Measurements from ENCODE around the gene SNRNP40. TPM values are rescaled to one million over a fixed set of nuclear protein-coding genes. Genes with fewer than 3 reads are reported as not detected.
"Not testable (repeated sequence)": the region's sequence is repeated elsewhere in the genome, so short reads cannot be mapped to it uniquely, and the experiment has no call there.

SNRNP40 gene
- total RNA-seq, 2 experiments from 2014 or later: 79.7 to 85.0 TPM

- DNase-seq; H3K27ac Mint-ChIP-seq; POLR2A ChIA-PET; H3K27me3 Mint-ChIP-seq; H3K9me3 Mint-ChIP-seq; H3K4me1 Mint-ChIP-seq; ATAC-seq (ENCODE audit: low read depth); H3K4me3 Mint-ChIP-seq: not testable (repeated sequence)
- H3K36me3 Mint-ChIP-seq: peaks cover 21% of the 10 kb centered on the region
These were observed 34.2 kb downstream of the SNRNP40 start for GRCh38 chr1:31262393-31262792.

- no peak overlapping the region for H3K4me3 Mint-ChIP-seq
- no peak overlapping the region for H3K27ac Mint-ChIP-seq
- no peak for ATAC-seq (ENCODE audit: low read depth)
- peaks cover 17% of the 10 kb centered on the region for H3K36me3 Mint-ChIP-seq
- H3K4me1 Mint-ChIP-seq: no peaks in the 10 kb centered on the region
- POLR2A ChIA-PET: no interaction called here
- no peaks in the 10 kb centered on the region for H3K9me3 Mint-ChIP-seq
- no peak for DNase-seq
- H3K27me3 Mint-ChIP-seq: no peaks in the 10 kb centered on the region
These were observed 34.7 kb downstream of the SNRNP40 start for GRCh38 chr1:31261916-31262315.

GRCh38 chr1:31259746-31260145, 36.8 kb downstream of the SNRNP40 start:
- H3K4me3 Mint-ChIP-seq: no peak overlapping the region
- DNase-seq (no peak), ATAC-seq (ENCODE audit: low read depth) (no peak)
- peaks cover 14% of the 10 kb centered on the region for H3K36me3 Mint-ChIP-seq
- H3K27me3 Mint-ChIP-seq: no peaks in the 10 kb centered on the region
- no peaks in the 10 kb centered on the region for H3K9me3 Mint-ChIP-seq
- no peaks in the 10 kb centered on the region for H3K4me1 Mint-ChIP-seq
- no peak overlapping the region for H3K27ac Mint-ChIP-seq
- POLR2A ChIA-PET: no interaction called here

- no peaks in the 10 kb centered on the region for H3K4me1 Mint-ChIP-seq
- DNase-seq (no peak), ATAC-seq (ENCODE audit: low read depth) (no peak)
- POLR2A ChIA-PET: interaction anchor here (0.7 kb wide), 1 partner anchor 118 kb away, joined by 5 read pairs; no protein-coding TSS in a partner anchor
- peaks cover 11% of the 10 kb centered on the region for H3K36me3 Mint-ChIP-seq
- no peaks in the 10 kb centered on the region for H3K27me3 Mint-ChIP-seq
- no peak overlapping the region for H3K27ac Mint-ChIP-seq
- no peak overlapping the region for H3K4me3 Mint-ChIP-seq
- no peaks in the 10 kb centered on the region for H3K9me3 Mint-ChIP-seq
These were observed 38.0 kb downstream of the SNRNP40 start for GRCh38 chr1:31258581-31258980.

DNA sequence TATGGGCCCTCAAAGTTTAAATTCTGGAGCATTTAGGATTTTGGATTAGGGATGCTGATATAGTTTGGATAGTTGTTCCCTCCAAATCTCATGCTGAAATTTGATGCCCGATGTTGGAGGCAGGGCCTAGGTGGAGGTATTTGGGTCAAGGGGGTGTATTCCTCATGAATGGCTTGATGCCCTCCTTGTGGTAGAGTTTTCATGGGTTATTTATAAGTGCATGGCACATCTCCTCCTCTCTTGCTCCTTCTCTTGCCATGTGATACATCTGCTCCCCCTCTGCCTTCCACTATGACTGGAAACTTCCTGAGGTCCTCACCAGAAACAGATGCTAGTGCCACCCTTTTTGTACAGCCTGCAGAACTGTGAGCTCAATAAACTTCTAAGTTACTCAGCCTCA, 39.4 kb downstream of the SNRNP40 start:
- H3K9me3 Mint-ChIP-seq: no peaks in the 10 kb centered on the region

GRCh38 chr1:31249854-31250253, 46.7 kb downstream of the SNRNP40 start:
- Mint-ChIP-seq H3K36me3 (no peaks in the 10 kb centered on the region), H3K4me1 (no peaks in the 10 kb centered on the region), H3K27me3 (no peaks in the 10 kb centered on the region), H3K27ac (no peak overlapping the region), H3K4me3 (no peak overlapping the region), H3K9me3 (no peaks in the 10 kb centered on the region)
- POLR2A ChIA-PET: no interaction called here
- ATAC-seq (ENCODE audit: low read depth) (no peak), DNase-seq (no peak)

More for the DNA sequence above, 39.4 kb downstream of the SNRNP40 start:
- H3K27me3 Mint-ChIP-seq: no peaks in the 10 kb centered on the region
- H3K36me3 Mint-ChIP-seq: peaks cover 11% of the 10 kb centered on the region
- H3K4me3 Mint-ChIP-seq: no peak overlapping the region
- no peak for DNase-seq
- H3K4me1 Mint-ChIP-seq: no peaks in the 10 kb centered on the region
- no peak overlapping the region for H3K27ac Mint-ChIP-seq
- POLR2A ChIA-PET: no interaction called here
- no peak for ATAC-seq (ENCODE audit: low read depth)

GRCh38 chr1:31248276-31248675, 48.3 kb downstream of the SNRNP40 start:
- DNase-seq (no peak), ATAC-seq (ENCODE audit: low read depth) (no peak)
- POLR2A ChIA-PET: no interaction called here
- Mint-ChIP-seq H3K27ac (no peak overlapping the region), H3K36me3 (no peaks in the 10 kb centered on the region), H3K27me3 (no peaks in the 10 kb centered on the region), H3K4me1 (no peaks in the 10 kb centered on the region), H3K4me3 (no peak overlapping the region), H3K9me3 (no peaks in the 10 kb centered on the region)

GRCh38 chr1:31244326-31244725, 52.3 kb downstream of the SNRNP40 start:
- ATAC-seq (ENCODE audit: low read depth) (no peak), DNase-seq (no peak)
- H3K4me1 Mint-ChIP-seq: peaks cover 13% of the 10 kb centered on the region
- peaks cover 8% of the 10 kb centered on the region for H3K27me3 Mint-ChIP-seq
- H3K4me3 Mint-ChIP-seq: no peak overlapping the region
- POLR2A ChIA-PET: no interaction called here
- no peak overlapping the region for H3K27ac Mint-ChIP-seq
- H3K36me3 Mint-ChIP-seq: no peaks in the 10 kb centered on the region
- H3K9me3 Mint-ChIP-seq: no peaks in the 10 kb centered on the region

- DNase-seq (no peak), ATAC-seq (ENCODE audit: low read depth) (no peak)
- POLR2A ChIA-PET: no interaction called here
- Mint-ChIP-seq H3K36me3 (no peaks in the 10 kb centered on the region), H3K4me3 (no peak overlapping the region), H3K27ac (no peak overlapping the region), H3K4me1 (peaks cover 16% of the 10 kb centered on the region), H3K9me3 (no peaks in the 10 kb centered on the region), H3K27me3 (peaks cover 13% of the 10 kb centered on the region)
These were observed 52.9 kb downstream of the SNRNP40 start for GRCh38 chr1:31243501-31244286.

- DNase-seq (no peak), ATAC-seq (ENCODE audit: low read depth) (peak; percentile 48)
- Mint-ChIP-seq H3K4me1 (peaks cover 16% of the 10 kb centered on the region), H3K36me3 (no peaks in the 10 kb centered on the region), H3K27ac (peak overlapping the region; percentile 67), H3K27me3 (peaks cover 34% of the 10 kb centered on the region), H3K4me3 (peak overlapping the region; percentile 44), H3K9me3 (no peaks in the 10 kb centered on the region)
- POLR2A ChIA-PET: interaction anchor here (0.7 kb wide), 1 partner anchor 177 kb away, joined by 3 read pairs; no protein-coding TSS in a partner anchor
These were observed 55.3 kb downstream of the SNRNP40 start for GRCh38 chr1:31241321-31241720.

- peaks cover 16% of the 10 kb centered on the region for H3K4me1 Mint-ChIP-seq
- no peaks in the 10 kb centered on the region for H3K9me3 Mint-ChIP-seq
- H3K4me3 Mint-ChIP-seq: peak within 1 kb of the TSS; percentile 78
- POLR2A ChIA-PET: no interaction called here
- peak within 1 kb of the TSS; percentile 52 for H3K27ac Mint-ChIP-seq
- ATAC-seq (ENCODE audit: low read depth): peak; percentile 40
- DNase-seq: peak; percentile 60
- no peaks in the 10 kb centered on the region for H3K36me3 Mint-ChIP-seq
- peaks cover 48% of the 10 kb centered on the region for H3K27me3 Mint-ChIP-seq
These were observed 56.8 kb downstream of the SNRNP40 start, which contains the start of gene NKAIN1 for GRCh38 chr1:31239653-31240241. NKAIN1 (minus strand) TSS chr1:31239887; CDS start chr1:31239547, 340 bp downstream.

- ATAC-seq (ENCODE audit: low read depth) (peak; percentile 62), DNase-seq (peak; percentile 51)
- no peaks in the 10 kb centered on the region for H3K36me3 Mint-ChIP-seq
- H3K9me3 Mint-ChIP-seq: no peaks in the 10 kb centered on the region
- POLR2A ChIA-PET: no interaction called here
- peak overlapping the region; percentile 78 for H3K4me3 Mint-ChIP-seq
- peak overlapping the region; percentile 51 for H3K27ac Mint-ChIP-seq
- peaks cover 53% of the 10 kb centered on the region for H3K27me3 Mint-ChIP-seq
- H3K4me1 Mint-ChIP-seq: peaks cover 16% of the 10 kb centered on the region
These were observed 57.5 kb downstream of the SNRNP40 start for GRCh38 chr1:31238986-31239613.

- H3K27ac Mint-ChIP-seq: peak overlapping the region; percentile 51
- POLR2A ChIA-PET: no interaction called here
- DNase-seq (no peak), ATAC-seq (ENCODE audit: low read depth) (no peak)
- H3K4me3 Mint-ChIP-seq: peak overlapping the region; percentile 78
- H3K4me1 Mint-ChIP-seq: peaks cover 16% of the 10 kb centered on the region
- H3K27me3 Mint-ChIP-seq: peaks cover 53% of the 10 kb centered on the region
- H3K9me3 Mint-ChIP-seq: no peaks in the 10 kb centered on the region
- H3K36me3 Mint-ChIP-seq: no peaks in the 10 kb centered on the region
These were observed 58.0 kb downstream of the SNRNP40 start for GRCh38 chr1:31238612-31238985.

GRCh38 chr1:31234870-31235269, 61.7 kb downstream of the SNRNP40 start:
- no peak for ATAC-seq (ENCODE audit: low read depth)
- Mint-ChIP-seq H3K27ac (no peak overlapping the region), H3K36me3 (no peaks in the 10 kb centered on the region), H3K4me1 (peaks cover 3% of the 10 kb centered on the region), H3K9me3 (no peaks in the 10 kb centered on the region), H3K27me3 (peaks cover 49% of the 10 kb centered on the region), H3K4me3 (no peak overlapping the region)
- POLR2A ChIA-PET: no interaction called here
- no peak for DNase-seq

All from activated naive CD8-positive, alpha-beta T cell treated with anti-CD3 and anti-CD28 coated beads, Interleukin-2, amount 10 ng/mL, durations not matched to agents 7 days and 5 days (primary cell).